Activated CD4-positive, CD25-positive, alpha-beta regulatory T cell treated with anti-CD3 and anti-CD28 coated beads, Interleukin-2, amount 50 U/mL, for 72 hours (primary cell): ENCODE data around the gene DLGAP1.

Experiments
- DNase-seq: peaks from one replicate; pipeline ENCODE4 v3.0.0; 2021

Gene DLGAP1

GRCh38 chr18:3848316-3848715 lies 606.8 kb downstream of the DLGAP1 start:
- DNase-seq, result no peak

GRCh38 chr18:3845161-3845560 lies 609.9 kb downstream of the DLGAP1 start:
- no peak for DNase-seq

GRCh38 chr18:3842844-3843243 lies 612.3 kb downstream of the DLGAP1 start:
- DNase-seq, result no peak

- DNase-seq, result no peak
Measured at GRCh38 chr18:3840766-3841165, 614.3 kb downstream of the DLGAP1 start.

- DNase-seq, result no peak
Measured at GRCh38 chr18:3839581-3839981, 615.5 kb downstream of the DLGAP1 start.

GRCh38 chr18:3836483-3837335 lies 618.4 kb downstream of the DLGAP1 start:
- no peak for DNase-seq

- no peak for DNase-seq
Measured at GRCh38 chr18:3832025-3832638, 623.0 kb downstream of the DLGAP1 start.

GRCh38 chr18:3830604-3831003 lies 624.5 kb downstream of the DLGAP1 start:
- no peak for DNase-seq

GRCh38 chr18:3827236-3827845 lies 627.8 kb downstream of the DLGAP1 start:
- DNase-seq, result no peak

- DNase-seq, result no peak
Measured at GRCh38 chr18:3826021-3826420, 629.1 kb downstream of the DLGAP1 start.

GRCh38 chr18:3824101-3824500 lies 631.0 kb downstream of the DLGAP1 start:
- DNase-seq, result no peak

GRCh38 chr18:3823073-3823472 lies 632.0 kb downstream of the DLGAP1 start:
- DNase-seq, result no peak

GRCh38 chr18:3821524-3821923 lies 633.6 kb downstream of the DLGAP1 start:
- DNase-seq, result no peak

- no peak for DNase-seq
Measured at GRCh38 chr18:3819961-3820360, 635.1 kb downstream of the DLGAP1 start.

- no peak for DNase-seq
Measured at GRCh38 chr18:3816610-3817363, 638.3 kb downstream of the DLGAP1 start.

- DNase-seq, result no peak
Measured at GRCh38 chr18:3815991-3816390, 639.1 kb downstream of the DLGAP1 start.

GRCh38 chr18:3814816-3815215 lies 640.3 kb downstream of the DLGAP1 start:
- no peak for DNase-seq

GRCh38 chr18:3810296-3810695 lies 644.8 kb downstream of the DLGAP1 start:
- no peak for DNase-seq

GRCh38 chr18:3808985-3809780 lies 645.9 kb downstream of the DLGAP1 start:
- no peak for DNase-seq

GRCh38 chr18:3806656-3807055 lies 648.5 kb downstream of the DLGAP1 start:
- no peak for DNase-seq

GRCh38 chr18:3804336-3804735 lies 650.8 kb downstream of the DLGAP1 start:
- no peak for DNase-seq

GRCh38 chr18:3803350-3803749 lies 651.8 kb downstream of the DLGAP1 start:
- DNase-seq, result no peak
